A549 treated with GW870086 at 1 μM for 4 hours (cell line): ENCODE results near the gene CRELD1. TPM values are rescaled to one million over a fixed set of nuclear protein-coding genes. Genes with fewer than 3 reads are reported as not detected.

Source experiments
- total RNA-seq: library from RNA; stranded (reverse); fragments of 200-300 nt; extraction: Qiagen RNA extraction; gene quantifications from 5 replicates; pipeline ENCODE4 v1.2.3, GENCODE V29; 2022; ENCODE audit warnings: low read depth

The CRELD1 gene, protein sequence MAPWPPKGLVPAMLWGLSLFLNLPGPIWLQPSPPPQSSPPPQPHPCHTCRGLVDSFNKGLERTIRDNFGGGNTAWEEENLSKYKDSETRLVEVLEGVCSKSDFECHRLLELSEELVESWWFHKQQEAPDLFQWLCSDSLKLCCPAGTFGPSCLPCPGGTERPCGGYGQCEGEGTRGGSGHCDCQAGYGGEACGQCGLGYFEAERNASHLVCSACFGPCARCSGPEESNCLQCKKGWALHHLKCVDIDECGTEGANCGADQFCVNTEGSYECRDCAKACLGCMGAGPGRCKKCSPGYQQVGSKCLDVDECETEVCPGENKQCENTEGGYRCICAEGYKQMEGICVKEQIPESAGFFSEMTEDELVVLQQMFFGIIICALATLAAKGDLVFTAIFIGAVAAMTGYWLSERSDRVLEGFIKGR
- total RNA-seq = 12.0 to 13.4 TPM (median 13.0 TPM) in 5 replicates

GRCh38 chr3:9933561-9934234 is at the start of gene CRELD1:
Gene CRELD1, plus strand, starts transcription at chr3:9933834. Its CDS starts 605 bp downstream, at chr3:9934439.

DNA sequence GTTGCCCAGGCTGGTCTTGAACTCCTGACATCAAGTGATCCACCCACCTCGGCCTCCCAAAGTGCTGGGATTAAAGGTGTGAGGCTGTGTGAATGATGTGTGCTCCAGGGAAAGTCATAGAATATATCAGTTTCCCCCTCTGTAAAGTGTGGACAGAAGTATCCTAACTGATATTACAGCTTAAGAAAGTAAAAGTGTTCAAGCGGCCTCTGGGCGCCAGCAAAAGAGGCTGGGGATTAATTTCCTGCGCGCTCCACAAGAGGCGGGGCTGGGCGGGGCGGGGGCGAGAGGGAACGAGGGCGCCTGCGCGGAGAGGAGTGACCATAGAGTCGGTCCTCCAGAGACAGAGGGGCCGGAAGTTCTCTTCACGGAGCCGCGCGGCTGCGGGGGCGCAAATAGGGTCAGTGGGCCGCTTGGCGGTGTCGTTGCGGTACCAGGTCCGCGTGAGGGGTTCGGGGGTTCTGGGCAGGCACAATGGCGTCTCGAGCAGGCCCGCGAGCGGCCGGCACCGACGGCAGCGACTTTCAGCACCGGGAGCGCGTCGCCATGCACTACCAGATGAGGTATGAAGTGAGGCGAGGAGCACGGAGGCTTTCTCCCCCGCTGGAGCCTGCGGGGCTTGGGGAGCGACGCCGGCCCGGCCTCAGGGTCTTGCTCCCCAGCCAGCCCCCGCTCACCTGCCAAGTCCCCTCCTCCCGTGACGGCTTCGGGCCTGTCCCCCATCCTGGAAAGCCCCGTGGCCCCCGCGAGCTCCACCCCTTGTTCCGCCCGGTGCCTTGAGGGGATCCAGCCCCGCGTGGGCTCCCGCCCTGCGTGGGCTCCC is 43.2 kb upstream of the CRELD1 start, which contains the start of gene JAGN1:
Gene JAGN1 (plus strand): TSS at position 362 of the 823 bp plus-strand sequence. CDS start 113 bp downstream, at position 475.

GRCh38 chr3:9902372-9903237 is 31.0 kb upstream of the CRELD1 start, which contains the start of gene IL17RE:
Gene IL17RE, plus strand, starts transcription at chr3:9902848. Its CDS starts 85 bp downstream, at chr3:9902933.

GRCh38 chr3:9916734-9917680 is 16.6 kb upstream of the CRELD1 start, which contains the start of gene IL17RC:
Gene IL17RC, plus strand, starts transcription at chr3:9917098. Its CDS starts 218 bp downstream, at chr3:9917316.

DNA sequence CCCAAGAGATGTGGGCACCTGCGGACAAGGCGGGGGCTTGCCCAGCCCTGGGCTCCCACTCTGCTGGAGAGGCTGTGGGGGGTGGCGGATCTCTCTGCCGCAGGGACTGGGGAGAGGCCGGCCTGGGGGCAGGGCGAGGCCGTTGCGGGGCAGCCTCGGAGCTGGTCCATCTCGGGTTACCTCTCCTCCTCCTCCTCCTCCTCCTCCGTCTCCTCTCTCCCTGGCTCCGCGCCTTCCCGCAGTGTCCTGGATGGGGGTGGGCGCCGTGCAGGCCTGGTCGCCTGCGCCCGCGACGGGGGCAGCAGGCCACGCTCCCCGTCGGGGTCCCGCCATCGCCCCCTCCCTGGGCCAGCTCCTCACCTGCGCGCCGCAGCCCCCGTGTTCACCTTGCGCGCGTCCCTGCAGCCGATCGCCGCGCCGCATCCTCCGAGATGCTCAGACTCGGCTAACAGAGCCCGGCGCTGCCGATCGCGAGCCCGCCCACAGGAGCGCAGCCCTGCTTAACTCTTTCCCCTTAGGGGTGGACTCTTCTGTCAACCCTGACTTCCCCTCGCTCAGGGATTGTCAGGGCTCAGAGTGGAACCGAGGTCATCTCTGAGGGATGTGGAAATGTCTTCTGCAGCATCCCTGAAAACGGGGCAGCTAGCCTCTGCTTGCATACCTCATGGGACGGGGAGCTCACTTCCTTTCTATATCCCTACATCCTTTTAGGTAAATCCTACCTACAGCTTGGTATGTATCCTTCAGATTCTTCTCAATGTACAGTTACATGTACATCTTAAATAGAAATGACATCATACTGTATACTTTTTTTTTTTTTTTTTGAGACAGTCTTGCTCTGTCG is 18.6 kb downstream of the CRELD1 start, which contains the start of gene PRRT3:
Gene PRRT3 (minus strand): TSS at position 447 of the 844 bp plus-strand sequence. CDS start 2,293 bp downstream, outside the sequence.

Other genes with a start within 250 kb of the CRELD1 start
- gene CPNE9, start 230.0 kb upstream of the CRELD1 start, total RNA-seq = 0.08 to 0.37 TPM (median 0.15 TPM) in 5 replicates
- gene BRPF1, start 202.1 kb upstream of the CRELD1 start, total RNA-seq = 15.1 to 21.6 TPM (median 18.4 TPM) in 5 replicates
- 11.4 to 18.9 TPM (median 16.5 TPM) in 5 replicates for gene OGG1, start 183.9 kb upstream of the CRELD1 start, total RNA-seq
- gene CAMK1, start 163.9 kb upstream of the CRELD1 start, total RNA-seq = 15.3 to 18.5 TPM (median 16.8 TPM) in 5 replicates
- gene TADA3, start 141.4 kb upstream of the CRELD1 start, total RNA-seq = 51.8 to 60.8 TPM (median 59.9 TPM) in 5 replicates
- 151 to 231 TPM (median 160 TPM) in 5 replicates for gene ARPC4, start 140.8 kb upstream of the CRELD1 start, total RNA-seq
- gene TTLL3, start 123.6 kb upstream of the CRELD1 start, total RNA-seq = 4.9 to 8.8 TPM (median 6.8 TPM) in 5 replicates
- 50.3 to 54.1 TPM (median 53.7 TPM) in 5 replicates for gene RPUSD3, start 89.8 kb upstream of the CRELD1 start, total RNA-seq
- 35.1 to 45.7 TPM (median 37.0 TPM) in 5 replicates for gene CIDEC, start 53.6 kb upstream of the CRELD1 start, total RNA-seq
- gene JAGN1, start 43.2 kb upstream of the CRELD1 start, total RNA-seq = 80.7 to 106 TPM (median 91.1 TPM) in 5 replicates
- gene IL17RE, start 31.0 kb upstream of the CRELD1 start, total RNA-seq = 1.1 to 2.4 TPM (median 2.2 TPM) in 5 replicates
- 27.9 to 29.8 TPM (median 28.7 TPM) in 5 replicates for gene IL17RC, start 16.7 kb upstream of the CRELD1 start, total RNA-seq
- 1.1 to 1.8 TPM (median 1.7 TPM) in 5 replicates for gene PRRT3, start 18.6 kb downstream of the CRELD1 start, total RNA-seq
- gene EMC3, start 53.0 kb downstream of the CRELD1 start, total RNA-seq = 114 to 145 TPM (median 124 TPM) in 5 replicates
- 16.8 to 18.7 TPM (median 18.0 TPM) in 5 replicates for gene FANCD2, start 92.6 kb downstream of the CRELD1 start, total RNA-seq
- not detected in 5 replicates for gene FANCD2OS, start 174.4 kb downstream of the CRELD1 start, total RNA-seq
- gene BRK1, start 181.8 kb downstream of the CRELD1 start, total RNA-seq = 169 to 183 TPM (median 175 TPM) in 5 replicates
- 26.5 to 35.8 TPM (median 32.9 TPM) in 5 replicates for gene VHL, start 207.9 kb downstream of the CRELD1 start, total RNA-seq
- gene IRAK2, start 231.1 kb downstream of the CRELD1 start, total RNA-seq = 21.8 to 25.8 TPM (median 23.2 TPM) in 5 replicates